Gastrocnemius medialis (tissue), 4 donors: Measurements from ENCODE around the gene MRPL4.

Experiments
- POLR2A ChIP-seq, 2 donors: fragments of 450-650 bp; IDR thresholded peaks; one replicate each; pipeline ENCODE4 v1.6.1; 2017; ENCODE audit warnings: antibody characterized with exemption in 2 of 2, mild to moderate bottlenecking in 2 of 2, moderate library complexity in 2 of 2
- TF ChIP-seq, protein P1 (sequence below), 5 experiments: fragments of 450-650 bp in 3 of 5; fragments of 200-600 bp in 2 of 5; sonication (generic) in 2 of 5; IDR thresholded peaks in 4 of 5; conservative IDR thresholded peaks in 1 of 5; 1 replicate in 4 of 5; 2 replicates in 1 of 5; pipeline ENCODE4 v1.5.1; 2016 to 2019; ENCODE audit warnings: antibody characterized with exemption in 5 of 5, mild to moderate bottlenecking in 3 of 5, moderate library complexity in 3 of 5

DNA sequence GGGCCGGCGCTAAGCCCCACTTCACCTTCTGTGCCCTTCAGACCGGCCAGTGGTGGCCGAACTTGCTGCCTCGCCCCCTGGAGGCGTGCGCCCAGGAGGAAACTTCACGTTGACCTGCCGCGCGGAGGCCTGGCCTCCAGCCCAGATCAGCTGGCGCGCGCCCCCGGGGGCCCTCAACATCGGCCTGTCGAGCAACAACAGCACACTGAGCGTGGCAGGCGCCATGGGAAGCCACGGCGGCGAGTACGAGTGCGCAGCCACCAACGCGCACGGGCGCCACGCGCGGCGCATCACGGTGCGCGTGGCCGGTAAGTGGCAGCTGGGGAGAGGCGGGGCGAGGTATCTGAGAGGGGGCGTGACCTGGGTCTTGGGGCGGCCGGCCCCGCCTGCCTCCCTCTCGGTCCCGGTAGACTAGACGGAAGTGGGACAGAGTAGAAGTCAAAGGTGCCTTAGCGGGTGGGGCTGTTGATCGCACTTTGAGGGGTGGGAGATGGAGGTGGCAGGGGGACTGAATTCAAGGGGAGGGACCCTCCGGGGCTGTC, 43.4 kb downstream of the MRPL4 start:
- TF ChIP-seq, protein P1, sequence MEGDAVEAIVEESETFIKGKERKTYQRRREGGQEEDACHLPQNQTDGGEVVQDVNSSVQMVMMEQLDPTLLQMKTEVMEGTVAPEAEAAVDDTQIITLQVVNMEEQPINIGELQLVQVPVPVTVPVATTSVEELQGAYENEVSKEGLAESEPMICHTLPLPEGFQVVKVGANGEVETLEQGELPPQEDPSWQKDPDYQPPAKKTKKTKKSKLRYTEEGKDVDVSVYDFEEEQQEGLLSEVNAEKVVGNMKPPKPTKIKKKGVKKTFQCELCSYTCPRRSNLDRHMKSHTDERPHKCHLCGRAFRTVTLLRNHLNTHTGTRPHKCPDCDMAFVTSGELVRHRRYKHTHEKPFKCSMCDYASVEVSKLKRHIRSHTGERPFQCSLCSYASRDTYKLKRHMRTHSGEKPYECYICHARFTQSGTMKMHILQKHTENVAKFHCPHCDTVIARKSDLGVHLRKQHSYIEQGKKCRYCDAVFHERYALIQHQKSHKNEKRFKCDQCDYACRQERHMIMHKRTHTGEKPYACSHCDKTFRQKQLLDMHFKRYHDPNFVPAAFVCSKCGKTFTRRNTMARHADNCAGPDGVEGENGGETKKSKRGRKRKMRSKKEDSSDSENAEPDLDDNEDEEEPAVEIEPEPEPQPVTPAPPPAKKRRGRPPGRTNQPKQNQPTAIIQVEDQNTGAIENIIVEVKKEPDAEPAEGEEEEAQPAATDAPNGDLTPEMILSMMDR (IDR thresholded peaks at IDR 0.05 in 4 of 5, conservative IDR thresholded peaks at IDR 0.05 in 1 of 5): no peak
- TF ChIP-seq POLR2A (IDR thresholded peaks at IDR 0.05): no peak
